Thyroid gland (tissue), 4 donors: ENCODE results near the gene ESPNL. TPM values are rescaled to one million over a fixed set of nuclear protein-coding genes. Genes with fewer than 3 reads are reported as not detected.
A peak's percentile ranks its signal among the peaks of the same experiment; 100 is the strongest.

ENCODE experiments used
- DNase-seq, 2 donors: peaks; one replicate each; pipeline ENCODE4 v3.0.0-alpha.2; 2019
- H3K27ac ChIP-seq, 3 donors: fragments of 200-600 bp; sonication (generic); 1 replicate in 2 of 3; 2 replicates in 1 of 3; pipeline ENCODE4 v1.5.1; 2016 to 2019; ENCODE audit warnings: mild to moderate bottlenecking in 1 of 3, moderate library complexity in 1 of 3
- H3K27me3 ChIP-seq: fragments of 200-600 bp; sonication (generic); one replicate; pipeline ENCODE4 v1.5.1; 2019
- H3K36me3 ChIP-seq, 2 donors: fragments of 200-600 bp; sonication (generic); one replicate each; pipeline ENCODE4 v1.5.1; 2016 to 2019
- H3K4me1 ChIP-seq, 2 donors: fragments of 200-600 bp; sonication (generic); one replicate each; pipeline ENCODE4 v1.5.1; 2017 to 2019
- H3K4me3 ChIP-seq, 3 donors: fragments of 200-600 bp; sonication (generic); replicated peaks in 1 of 3; 1 replicate in 2 of 3; 2 replicates in 1 of 3; pipeline ENCODE4 v1.5.1; 2016; ENCODE audit warnings: mild to moderate bottlenecking in 1 of 3
- H3K9me3 ChIP-seq: fragments of 200-600 bp; sonication (generic); one replicate; pipeline ENCODE4 v1.5.1; 2017
- CTCF ChIP-seq, 6 experiments: fragments of 200-600 bp in 3 of 6; fragments of 450-650 bp in 3 of 6; sonication (generic) in 3 of 6; IDR thresholded peaks; one replicate each; pipeline ENCODE4 v1.5.1; 2016 to 2019; ENCODE audit warnings: antibody characterized with exemption in 6 of 6, mild to moderate bottlenecking in 2 of 6, inconsistent platforms in 1 of 6, moderate library complexity in 1 of 6
- POLR2A ChIP-seq, 2 donors: fragments of 450-650 bp; IDR thresholded peaks; one replicate each; pipeline ENCODE4 v1.6.1; 2017; ENCODE audit warnings: antibody characterized with exemption in 2 of 2, mild to moderate bottlenecking in 2 of 2, moderate library complexity in 1 of 2
- WGBS, 2 donors: methylation state at CpG; one replicate each; pipeline ENCODE4 v1.1.5; 2017; 5-methylcytosine and 5-hydroxymethylcytosine counted together
- intact Hi-C: fragments of 100-400 bp; cut with DNase I; formaldehyde crosslinking; loops from one replicate; pipeline ENCODE4 v1.15.1; 2023
- total RNA-seq, 4 donors: library from RNA; depleted of rRNA; stranded (reverse); fragments of >200 nt; gene quantifications; one replicate each; pipeline ENCODE4 v1.2.3, GENCODE V29; 2016

ESPNL gene
- total RNA-seq, 4 donors from 2014 or later: 0.11 to 3.8 (median 2.6) TPM

DNA sequence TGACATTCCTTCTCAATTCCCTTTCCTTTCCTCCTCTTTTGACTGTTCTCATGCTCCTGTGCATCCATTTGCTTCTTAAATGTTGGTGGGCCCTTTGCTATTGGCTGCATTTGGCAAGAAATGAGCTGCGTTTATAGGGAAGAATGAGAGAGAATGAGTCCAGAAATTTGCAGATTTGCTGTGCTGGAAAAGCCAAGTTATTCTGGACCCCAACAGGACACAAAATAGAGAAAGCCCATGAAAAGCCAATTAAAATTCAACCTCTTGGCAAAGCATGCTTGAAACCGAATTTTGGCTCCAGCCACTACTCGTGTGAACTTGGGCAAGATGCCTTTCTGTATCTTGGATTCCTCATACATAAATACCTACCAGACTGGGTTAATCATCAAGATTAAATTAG lies 40.6 kb upstream of the ESPNL start:
- intact Hi-C loops: no loop called here
- 85 to 91% methylated on average over 3 of the region's 3 CpGs for WGBS, 2 donors
- no peaks in the 10 kb centered on the region for H3K27me3 ChIP-seq
- no peak overlapping the region for H3K4me3 ChIP-seq
- H3K36me3 ChIP-seq: no peaks in the 10 kb centered on the region
- TF ChIP-seq CTCF (IDR thresholded peaks at IDR 0.05) (no peak), POLR2A (IDR thresholded peaks at IDR 0.05) (no peak)
- no peak for DNase-seq
- H3K4me1 ChIP-seq: peaks cover 10 to 12% of the 10 kb centered on the region in 2 donors
- H3K27ac ChIP-seq: no peak overlapping the region
- no peaks in the 10 kb centered on the region for H3K9me3 ChIP-seq

DNA sequence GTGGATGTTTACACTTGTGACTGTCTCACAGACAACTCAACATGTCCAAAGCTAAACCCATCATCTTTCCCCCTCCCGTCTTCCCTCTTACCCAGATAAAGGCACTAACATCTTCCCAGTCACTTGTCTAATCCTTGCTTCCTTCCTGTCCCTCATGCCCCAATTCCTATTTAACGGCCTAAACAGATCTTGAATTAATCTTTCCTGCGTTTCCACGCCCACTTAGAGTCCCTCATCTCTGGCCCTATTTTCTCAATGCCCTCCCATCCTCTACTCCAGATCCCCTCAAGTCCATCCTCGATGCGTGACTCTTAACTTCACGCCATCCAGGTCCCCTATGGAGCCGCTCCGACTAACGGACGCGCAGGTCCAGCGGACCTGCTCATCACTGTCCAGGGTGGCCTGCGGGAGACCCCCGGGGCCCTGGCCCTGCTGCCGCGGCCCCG lies 40.0 kb upstream of the ESPNL start:
- Histone ChIP-seq H3K27me3 (no peaks in the 10 kb centered on the region), H3K4me1 (peaks cover 10 to 12% of the 10 kb centered on the region in 2 donors), H3K27ac (peak overlapping the region; percentile 65 to 87 (median 85)), H3K4me3 (peak overlapping the region; percentile 49 to 91 (median 76)), H3K36me3 (no peaks in the 10 kb centered on the region), H3K9me3 (no peaks in the 10 kb centered on the region)
- 2 to 3% methylated on average over 12 to 15 of the region's 18 CpGs for WGBS, 2 donors
- DNase-seq: no peak
- TF ChIP-seq POLR2A (IDR thresholded peaks at IDR 0.05) (no peak), CTCF (IDR thresholded peaks at IDR 0.05) (no peak)
- intact Hi-C loops: loop anchor here (2.0 to 10.0 kb wide), 2 partner anchors 93 to 175 kb away; partner anchors contain the start of gene UBE2F

- Histone ChIP-seq H3K4me3 (peak within 1 kb of the TSS; percentile 68 to 91 (median 76)), H3K9me3 (no peaks in the 10 kb centered on the region), H3K4me1 (peaks cover 10 to 12% of the 10 kb centered on the region in 2 donors), H3K27ac (peak within 1 kb of the TSS; percentile 65 to 87 (median 85)), H3K27me3 (no peaks in the 10 kb centered on the region), H3K36me3 (no peaks in the 10 kb centered on the region)
- TF ChIP-seq POLR2A (IDR thresholded peaks at IDR 0.05) (peak in 1 of 2 donors; percentile 87), CTCF (IDR thresholded peaks at IDR 0.05) (no peak)
- DNase-seq: peak; percentile 98
- intact Hi-C loops: loop anchor here (2.0 to 10.0 kb wide), 2 partner anchors 94 to 174 kb away; partner anchors contain the start of gene UBE2F
- WGBS, 2 donors: 0% methylated on average over 1 to 2 of the region's 98 CpGs
Measured at GRCh38 chr2:238060542-238061314, 39.4 kb upstream of the ESPNL start, which contains the start of gene SCLY. Gene SCLY (plus strand): TSS chr2:238061001. CDS start chr2:238061055, 54 bp downstream.

GRCh38 chr2:238061315-238062202 lies 38.6 kb upstream of the ESPNL start:
- H3K27me3 ChIP-seq: no peaks in the 10 kb centered on the region
- WGBS, 2 donors: 6 to 11% methylated on average over 22 to 24 of the region's 29 CpGs
- no peak for TF ChIP-seq CTCF (IDR thresholded peaks at IDR 0.05)
- no peak for TF ChIP-seq POLR2A (IDR thresholded peaks at IDR 0.05)
- DNase-seq: peak; percentile 20 to 37
- H3K4me1 ChIP-seq: peaks cover 10 to 12% of the 10 kb centered on the region in 2 donors
- peak overlapping the region; percentile 33 to 76 (median 68) for H3K4me3 ChIP-seq
- no peaks in the 10 kb centered on the region for H3K9me3 ChIP-seq
- H3K36me3 ChIP-seq: no peaks in the 10 kb centered on the region
- peak overlapping the region in 2 of 3 donors; percentile 44 to 85 for H3K27ac ChIP-seq
- intact Hi-C loops: loop anchor here (2.0 to 10.0 kb wide), 2 partner anchors 95 to 173 kb away; partner anchors contain the start of gene UBE2F
